Measurements from ENCODE around the gene DNAH2. TPM values are rescaled to one million over a fixed set of nuclear protein-coding genes. Genes with fewer than 3 reads are reported as not detected.

DNAH2 gene
- total and polyA plus RNA-seq, 9 of the 15 experiments (the other 6 are each of a cell fraction or from before 2014, with no cell fraction given) = 0.03 TPM; not detected in 8

- TF ChIP-seq NR2C2 (CRISPR knock-in tag; IDR thresholded peaks at IDR 0.05) (peak; percentile 77; the same call in 1 of the 2 replicates), NR2C2 (tag; IDR thresholded peaks at IDR 0.05) (no peak), ZKSCAN1 (IDR thresholded peaks at IDR 0.05; ENCODE audit: low read depth, low read length) (0 out of 2 replicates have a peak, but pooled peaks have one; percentile 32), MLLT1 (IDR thresholded peaks at IDR 0.05) (0 out of 4 replicates have a peak, but pooled peaks of 1 of the 2 experiments have one; percentile 15), NCOA1 (IDR thresholded peaks at IDR 0.05; ENCODE audit: low read depth) (no peak), ZBTB12 (CRISPR knock-in tag; IDR thresholded peaks at IDR 0.05) (0 out of 2 replicates have a peak, but pooled peaks have one; percentile 8), RBFOX2 (IDR thresholded peaks at IDR 0.05; ENCODE audit: low read depth, low read length) (peak; percentile 93), ZBTB40 (IDR thresholded peaks at IDR 0.05) (peak; percentile 22; the same call in 1 of the 2 replicates), ZBTB40 (CRISPR knock-in tag; IDR thresholded peaks at IDR 0.05) (0 out of 2 replicates have a peak, but pooled peaks have one; percentile 34), PHF20 (IDR thresholded peaks at IDR 0.05; ENCODE audit: partially characterized antibody) (no peak), PKNOX1 (IDR thresholded peaks at IDR 0.05) (0 out of 2 replicates have a peak, but pooled peaks have one; percentile 14)
Measured at GRCh38 chr17:7687072-7687907, 30.3 kb upstream of the DNAH2 start, which contains the start of gene TP53 (continued).

All from K562 (cell line).